Activated naive CD4-positive, alpha-beta T cell treated with anti-CD3 and anti-CD28 coated beads for 36 hours (primary cell): ENCODE measurements around the gene GABBR2. TPM values are rescaled to one million over a fixed set of nuclear protein-coding genes. Genes with fewer than 3 reads are reported as not detected.

Source experiments
- CTCF ChIA-PET: fragments of 350-600 bp; sonication (Branson Sonifier 250); formaldehyde crosslinking; loops from one replicate; lab custom pipeline; 2021; ENCODE audit warnings: antibody characterized with exemption; lab: Charles Lee
- DNase-seq: peaks from one replicate; pipeline ENCODE4 v3.0.0-alpha.2; 2020
- H3K27ac Mint-ChIP-seq: one replicate; pipeline ENCODE4 v1.8.0; 2021; ENCODE audit warnings: mild to moderate bottlenecking, mixed read lengths
- H3K27me3 Mint-ChIP-seq: one replicate; pipeline ENCODE4 v1.8.0; 2021; ENCODE audit warnings: low read depth, mixed read lengths
- H3K36me3 Mint-ChIP-seq: one replicate; pipeline ENCODE4 v1.8.0; 2021; ENCODE audit warnings: low read depth, mixed read lengths
- H3K4me1 Mint-ChIP-seq: one replicate; pipeline ENCODE4 v1.8.0; 2021; ENCODE audit warnings: low read depth, mixed read lengths
- H3K4me3 Mint-ChIP-seq: one replicate; pipeline ENCODE4 v1.8.0; 2021; ENCODE audit warnings: mild to moderate bottlenecking, moderate library complexity, mixed read lengths
- H3K9me3 Mint-ChIP-seq: one replicate; pipeline ENCODE4 v1.8.0; 2021; ENCODE audit warnings: mixed read lengths
- intact Hi-C: fragments of 100-400 bp; cut with micrococcal nuclease; formaldehyde crosslinking; loops from one replicate; pipeline ENCODE4 v1.15.1; 2023
- total RNA-seq, 2 experiments: library from RNA; stranded (reverse); gene quantifications; one replicate each; pipeline ENCODE4 v1.2.3, GENCODE V29; 2021

GABBR2 gene
- total RNA-seq, 2 experiments from 2014 or later = not detected

DNA sequence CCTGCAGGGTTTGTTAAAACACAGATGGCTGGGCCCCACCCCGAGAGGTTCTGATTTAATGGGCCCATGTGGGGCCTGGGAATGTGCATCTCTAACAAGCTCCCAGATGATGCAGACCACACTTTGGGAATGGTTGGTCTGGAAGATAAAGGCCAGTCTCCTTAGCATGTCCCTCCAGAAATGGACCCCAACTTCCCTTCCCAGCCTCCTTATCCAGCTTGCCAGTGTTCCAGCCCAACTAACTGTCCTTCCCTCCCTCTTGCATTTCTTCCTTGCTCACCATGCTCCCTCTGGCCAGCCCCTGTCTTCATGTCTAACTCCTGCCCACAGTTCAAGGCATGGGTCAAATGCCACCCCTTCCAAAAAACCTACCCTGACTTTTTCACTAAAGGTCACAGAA, 257.2 kb downstream of the GABBR2 start:
- H3K9me3 Mint-ChIP-seq = no peaks in the 10 kb centered on the region
- intact Hi-C loops = no loop called here
- H3K4me1 Mint-ChIP-seq = no peaks in the 10 kb centered on the region
- CTCF ChIA-PET = interaction anchor here (0.9 kb wide), 1 partner anchor 322 kb away, joined by 3 read pairs; no protein-coding TSS in a partner anchor
- H3K36me3 Mint-ChIP-seq = no peaks in the 10 kb centered on the region
- no peak overlapping the region for H3K27ac Mint-ChIP-seq
- no peak overlapping the region for H3K4me3 Mint-ChIP-seq
- no peaks in the 10 kb centered on the region for H3K27me3 Mint-ChIP-seq
- no peak for DNase-seq

GRCh38 chr9:98450496-98450895, 258.2 kb downstream of the GABBR2 start:
- no peaks in the 10 kb centered on the region for H3K9me3 Mint-ChIP-seq
- no peaks in the 10 kb centered on the region for H3K4me1 Mint-ChIP-seq
- intact Hi-C loops = no loop called here
- no peaks in the 10 kb centered on the region for H3K36me3 Mint-ChIP-seq
- CTCF ChIA-PET = interaction anchor here (0.9 kb wide), 1 partner anchor 323 kb away, joined by 3 read pairs; no protein-coding TSS in a partner anchor
- H3K4me3 Mint-ChIP-seq = no peak overlapping the region
- DNase-seq = no peak
- H3K27ac Mint-ChIP-seq = no peak overlapping the region
- H3K27me3 Mint-ChIP-seq = no peaks in the 10 kb centered on the region

GRCh38 chr9:98449871-98450270, 258.9 kb downstream of the GABBR2 start:
- Mint-ChIP-seq H3K4me3 (no peak overlapping the region), H3K36me3 (no peaks in the 10 kb centered on the region), H3K9me3 (no peaks in the 10 kb centered on the region), H3K4me1 (no peaks in the 10 kb centered on the region), H3K27me3 (no peaks in the 10 kb centered on the region), H3K27ac (no peak overlapping the region)
- intact Hi-C loops = no loop called here
- CTCF ChIA-PET = no interaction called here
- DNase-seq = no peak

GRCh38 chr9:98445576-98445975, 263.2 kb downstream of the GABBR2 start:
- DNase-seq = no peak
- Mint-ChIP-seq H3K9me3 (no peaks in the 10 kb centered on the region), H3K27me3 (no peaks in the 10 kb centered on the region), H3K36me3 (no peaks in the 10 kb centered on the region), H3K27ac (no peak overlapping the region), H3K4me1 (no peaks in the 10 kb centered on the region), H3K4me3 (no peak overlapping the region)
- intact Hi-C loops = no loop called here
- CTCF ChIA-PET = no interaction called here

DNA sequence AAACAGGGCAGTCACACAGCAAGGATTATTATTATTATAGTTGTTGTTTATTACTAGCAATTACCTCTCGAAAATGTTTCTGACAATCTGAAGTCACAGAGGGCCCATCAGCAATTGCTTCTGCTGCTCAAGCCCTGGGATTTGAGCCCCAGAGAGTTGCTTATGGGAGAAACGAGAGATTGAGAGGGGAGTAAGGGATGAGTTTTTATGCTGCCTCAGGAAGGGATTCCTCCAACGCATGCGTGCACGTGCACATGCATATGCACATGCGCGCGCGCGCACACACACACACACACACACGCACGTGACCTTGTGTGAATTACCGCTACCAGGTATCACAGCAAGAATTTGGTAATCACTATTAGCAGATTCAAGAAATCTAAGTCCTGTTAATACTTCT, 264.1 kb downstream of the GABBR2 start:
- H3K27ac Mint-ChIP-seq = no peak overlapping the region

DNA sequence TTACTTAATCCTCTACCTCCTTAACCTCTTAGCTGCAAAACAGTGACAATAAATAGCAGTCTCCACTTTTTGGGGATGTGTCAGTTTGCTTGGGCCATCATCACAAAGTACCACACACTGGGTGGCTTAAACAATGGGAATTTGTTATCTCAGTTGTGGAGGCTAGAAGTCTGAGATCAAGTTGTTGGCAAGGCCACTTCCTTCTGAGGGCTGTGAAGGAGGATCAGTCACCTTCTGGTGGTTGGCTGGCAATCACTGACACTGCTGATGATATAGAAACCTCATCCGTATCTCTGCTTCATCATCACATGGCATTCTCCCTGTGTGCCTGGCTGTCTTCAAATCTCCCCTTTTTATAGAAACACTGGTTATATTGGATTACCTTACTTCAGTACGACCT, 266.2 kb downstream of the GABBR2 start:
- no peaks in the 10 kb centered on the region for H3K9me3 Mint-ChIP-seq
- no peaks in the 10 kb centered on the region for H3K27me3 Mint-ChIP-seq
- H3K4me1 Mint-ChIP-seq = no peaks in the 10 kb centered on the region
- intact Hi-C loops = no loop called here
- CTCF ChIA-PET = no interaction called here
- no peak for DNase-seq
- no peaks in the 10 kb centered on the region for H3K36me3 Mint-ChIP-seq
- no peak overlapping the region for H3K4me3 Mint-ChIP-seq
- H3K27ac Mint-ChIP-seq = no peak overlapping the region

More for the DNA sequence above, 264.1 kb downstream of the GABBR2 start:
- H3K36me3 Mint-ChIP-seq = no peaks in the 10 kb centered on the region
- DNase-seq = no peak
- no peak overlapping the region for H3K4me3 Mint-ChIP-seq
- no peaks in the 10 kb centered on the region for H3K4me1 Mint-ChIP-seq
- CTCF ChIA-PET = no interaction called here
- intact Hi-C loops = no loop called here
- H3K9me3 Mint-ChIP-seq = no peaks in the 10 kb centered on the region
- no peaks in the 10 kb centered on the region for H3K27me3 Mint-ChIP-seq

- no peak for DNase-seq
- Mint-ChIP-seq H3K4me3 (no peak overlapping the region), H3K9me3 (no peaks in the 10 kb centered on the region), H3K27ac (no peak overlapping the region), H3K4me1 (no peaks in the 10 kb centered on the region), H3K36me3 (no peaks in the 10 kb centered on the region), H3K27me3 (no peaks in the 10 kb centered on the region)
- intact Hi-C loops = no loop called here
- CTCF ChIA-PET = no interaction called here
Observed at GRCh38 chr9:98442114-98442513, 266.6 kb downstream of the GABBR2 start.

DNA sequence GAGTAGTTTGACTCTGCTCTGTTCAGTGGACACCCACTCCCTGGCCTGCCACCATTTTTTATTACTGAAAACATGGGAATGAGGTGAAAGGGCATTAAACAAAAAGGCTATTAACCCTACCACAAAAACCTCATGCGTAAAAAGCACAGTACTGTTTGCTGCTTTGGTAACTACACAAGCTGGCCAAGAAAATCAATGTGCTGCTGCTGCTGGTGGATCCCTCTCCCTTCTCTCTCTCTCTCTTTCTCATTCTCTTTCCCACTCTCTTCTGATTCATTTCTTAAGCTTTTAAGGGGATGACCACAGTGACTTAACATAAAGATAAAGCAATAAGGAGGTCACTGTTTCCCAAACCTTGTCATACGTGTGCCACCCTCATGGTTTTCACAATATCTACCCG, 270.1 kb downstream of the GABBR2 start:
- Mint-ChIP-seq H3K36me3 (no peaks in the 10 kb centered on the region), H3K27ac (no peak overlapping the region), H3K9me3 (no peaks in the 10 kb centered on the region), H3K27me3 (no peaks in the 10 kb centered on the region), H3K4me3 (no peak overlapping the region), H3K4me1 (no peaks in the 10 kb centered on the region)
- intact Hi-C loops = no loop called here
- no peak for DNase-seq
- CTCF ChIA-PET = no interaction called here

- intact Hi-C loops = no loop called here
- Mint-ChIP-seq H3K4me1 (no peaks in the 10 kb centered on the region), H3K9me3 (no peaks in the 10 kb centered on the region), H3K4me3 (no peak overlapping the region), H3K27me3 (no peaks in the 10 kb centered on the region), H3K27ac (no peak overlapping the region), H3K36me3 (no peaks in the 10 kb centered on the region)
- CTCF ChIA-PET = no interaction called here
- DNase-seq = no peak
Observed at GRCh38 chr9:98437458-98438034, 271.2 kb downstream of the GABBR2 start.

GRCh38 chr9:98432960-98433359, 275.8 kb downstream of the GABBR2 start:
- H3K4me1 Mint-ChIP-seq = no peaks in the 10 kb centered on the region
- CTCF ChIA-PET = no interaction called here
- no peaks in the 10 kb centered on the region for H3K9me3 Mint-ChIP-seq
- no peak overlapping the region for H3K27ac Mint-ChIP-seq
- DNase-seq = no peak
- no peaks in the 10 kb centered on the region for H3K27me3 Mint-ChIP-seq
- H3K4me3 Mint-ChIP-seq = no peak overlapping the region
- no peaks in the 10 kb centered on the region for H3K36me3 Mint-ChIP-seq
- intact Hi-C loops = no loop called here

DNA sequence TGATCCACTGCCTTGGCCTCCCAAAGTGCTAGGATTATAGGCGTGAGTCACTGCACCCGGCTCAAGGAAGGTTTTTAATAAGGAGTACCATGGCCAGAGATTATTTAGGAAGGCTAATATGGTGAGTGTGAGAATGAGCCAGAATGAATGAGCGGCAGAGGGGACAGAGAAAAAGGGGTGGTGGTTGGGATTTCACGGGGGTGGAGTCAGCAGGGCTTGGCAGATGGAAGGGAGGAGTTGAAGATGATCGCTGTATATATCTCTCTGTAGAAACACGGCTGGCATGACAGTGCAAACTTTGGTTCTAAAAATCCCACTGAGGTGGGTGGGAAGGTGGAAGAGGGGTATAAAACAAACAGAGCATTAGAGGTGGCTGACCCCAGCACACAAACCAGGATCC, 276.6 kb downstream of the GABBR2 start:
- H3K36me3 Mint-ChIP-seq = no peaks in the 10 kb centered on the region
- H3K27ac Mint-ChIP-seq = no peak overlapping the region
- H3K27me3 Mint-ChIP-seq = no peaks in the 10 kb centered on the region
- CTCF ChIA-PET = no interaction called here
- H3K4me1 Mint-ChIP-seq = no peaks in the 10 kb centered on the region
- H3K4me3 Mint-ChIP-seq = no peak overlapping the region
- H3K9me3 Mint-ChIP-seq = no peaks in the 10 kb centered on the region
- no peak for DNase-seq
- intact Hi-C loops = no loop called here

DNA sequence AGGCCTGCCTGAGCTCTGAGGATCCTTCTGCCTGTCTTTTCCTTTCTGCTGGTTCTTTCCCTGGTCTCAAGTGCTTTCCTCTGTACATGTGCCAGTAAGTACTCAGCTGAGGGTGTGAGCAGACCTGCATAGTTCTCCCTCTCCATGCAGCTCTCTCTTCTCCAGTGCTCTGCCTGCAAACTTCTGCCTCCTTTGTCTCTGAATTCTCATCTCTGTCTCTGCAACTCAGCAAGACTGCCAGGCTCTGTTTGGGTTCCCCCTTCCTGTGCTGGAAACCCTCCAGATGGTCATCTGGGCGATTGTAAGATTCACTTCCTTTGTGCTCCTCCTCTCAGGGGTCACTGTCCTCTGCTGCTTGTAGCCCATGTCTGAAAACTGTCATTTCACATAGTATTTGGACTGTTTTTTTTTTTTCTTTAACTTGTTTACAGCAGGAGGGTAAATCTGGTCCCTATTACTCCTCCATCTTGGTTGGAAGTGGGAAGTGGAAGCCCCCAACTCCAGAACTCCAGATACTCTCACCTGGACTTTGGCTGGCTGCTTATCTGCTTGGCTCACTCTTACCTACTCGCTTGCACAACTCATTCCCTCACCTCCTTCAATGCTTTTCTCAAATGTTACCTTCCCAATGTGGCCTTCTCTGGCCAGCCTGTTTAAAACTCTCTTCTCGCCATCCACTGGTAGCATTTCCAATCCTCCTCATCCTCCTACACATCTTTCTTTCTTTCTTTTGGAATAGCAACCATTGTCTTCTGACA, 278.0 kb downstream of the GABBR2 start:
- CTCF ChIA-PET = no interaction called here
- DNase-seq = no peak
- Mint-ChIP-seq H3K27me3 (no peaks in the 10 kb centered on the region), H3K9me3 (no peaks in the 10 kb centered on the region), H3K36me3 (no peaks in the 10 kb centered on the region), H3K4me3 (no peak overlapping the region), H3K4me1 (no peaks in the 10 kb centered on the region), H3K27ac (no peak overlapping the region)
- intact Hi-C loops = no loop called here

DNA sequence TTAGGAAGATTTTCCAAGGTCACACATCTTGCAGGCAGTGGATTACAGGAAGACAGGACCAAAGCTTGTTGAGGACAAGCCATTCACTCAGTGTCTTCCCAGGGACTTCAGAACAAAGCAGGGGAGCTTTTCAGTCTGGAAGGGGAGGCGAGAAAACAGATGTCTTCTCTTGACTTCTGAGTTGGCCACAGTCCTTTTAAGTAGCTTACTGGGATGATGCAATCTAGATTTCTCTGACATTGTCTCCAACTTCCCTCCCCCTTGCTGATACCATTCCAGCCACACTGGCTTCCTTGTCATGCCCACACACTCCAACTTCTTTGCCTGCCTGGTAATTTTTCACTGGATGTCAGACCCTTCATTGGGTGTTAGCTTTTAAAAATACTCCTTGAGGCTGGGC, 279.1 kb downstream of the GABBR2 start:
- Mint-ChIP-seq H3K27ac (no peak overlapping the region), H3K4me1 (no peaks in the 10 kb centered on the region), H3K27me3 (no peaks in the 10 kb centered on the region), H3K4me3 (no peak overlapping the region), H3K36me3 (no peaks in the 10 kb centered on the region), H3K9me3 (no peaks in the 10 kb centered on the region)
- DNase-seq = no peak
- CTCF ChIA-PET = interaction anchor here (0.7 kb wide), 1 partner anchor 11 kb away, joined by 3 read pairs; no protein-coding TSS in a partner anchor
- intact Hi-C loops = no loop called here
